Neural cell (in vitro differentiated cells): ENCODE results near the gene ARFGAP1. TPM values are rescaled to one million over a fixed set of nuclear protein-coding genes. Genes with fewer than 3 reads are reported as not detected.

Experiments used
- H2AFZ ChIP-seq: fragments of 200-600, 300-800 bp; sonication (generic), shearing (Covaris generic); 2 replicates; pipeline ENCODE4 v1.6.0; 2014; ENCODE audit warnings: low read depth, mild to moderate bottlenecking, antibody characterized with exemption, low read length, moderate library complexity
- H3F3A ChIP-seq: fragments of 200-600 bp; shearing (Covaris generic); 2 replicates; pipeline ENCODE4 v1.6.1; 2016; ENCODE audit warnings: mild to moderate bottlenecking, moderate library complexity, mixed read lengths, antibody characterized with exemption, low read length; ENCODE audit not compliant: insufficient read depth, poor library complexity, severe bottlenecking
- H3K27ac ChIP-seq: fragments of 200-600, 300-800 bp; sonication (generic), shearing (Covaris generic); 2 replicates; pipeline ENCODE4 v1.5.1; 2014; ENCODE audit warnings: mild to moderate bottlenecking, low read length, moderate library complexity
- H3K27me3 ChIP-seq: fragments of 300-800, 200-600 bp; sonication (generic), shearing (Covaris generic); 2 replicates; pipeline ENCODE4 v1.6.0; 2014; ENCODE audit warnings: mild to moderate bottlenecking, low read depth, low read length, moderate library complexity; ENCODE audit not compliant: insufficient read depth
- H3K36me3 ChIP-seq: fragments of 300-800, 200-600 bp; sonication (generic), shearing (Covaris generic); 2 replicates; pipeline ENCODE4 v1.5.1; 2014; ENCODE audit warnings: mild to moderate bottlenecking, antibody characterized with exemption, low read length, moderate library complexity; ENCODE audit not compliant: insufficient read depth
- H3K4me2 ChIP-seq: fragments of 300-800, 200-600 bp; sonication (generic), shearing (Covaris generic); 2 replicates; pipeline ENCODE4 v1.6.0; 2014; ENCODE audit warnings: mild to moderate bottlenecking, low read length
- H3K4me3 ChIP-seq: fragments of 300-800, 200-600 bp; sonication (generic), shearing (Covaris generic); 2 replicates; pipeline ENCODE4 v1.5.1; 2014; ENCODE audit warnings: mild to moderate bottlenecking, low read length, moderate library complexity
- H3K79me2 ChIP-seq: fragments of 200-600 bp; shearing (Covaris generic); replicated peaks from 2 replicates; pipeline ENCODE4 v1.6.0; 2014; ENCODE audit warnings: mild to moderate bottlenecking, low read length, moderate library complexity; ENCODE audit not compliant: insufficient read depth
- H3K9ac ChIP-seq: fragments of 300-800, 200-600 bp; sonication (generic), shearing (Covaris generic); 2 replicates; pipeline ENCODE4 v1.6.1; 2016; ENCODE audit warnings: mild to moderate bottlenecking, low read length, mixed read lengths
- H3K9me2 ChIP-seq: fragments of 200-600 bp; shearing (Covaris generic); 2 replicates; pipeline ENCODE4 v1.6.1; 2016; ENCODE audit warnings: mild to moderate bottlenecking, low read length, mixed read lengths; ENCODE audit not compliant: insufficient read depth
- H3K9me3 ChIP-seq: fragments of 200-600, 300-800 bp; sonication (generic), shearing (Covaris generic); 2 replicates; pipeline ENCODE4 v1.6.1; 2016; ENCODE audit warnings: mild to moderate bottlenecking, mixed run types, low read length, moderate library complexity, mixed read lengths
- H4K20me1 ChIP-seq: fragments of 200-600 bp; shearing (Covaris generic); 2 replicates; pipeline ENCODE4 v1.6.1; 2016; ENCODE audit warnings: mild to moderate bottlenecking, mixed run types; ENCODE audit not compliant: insufficient read depth
- EP300 ChIP-seq: fragments of 450-650 bp; conservative IDR thresholded peaks from 2 replicates; pipeline ENCODE4 v1.6.1; 2014; ENCODE audit warnings: antibody characterized with exemption, mild to moderate bottlenecking, moderate library complexity; ENCODE audit not compliant: poor library complexity, severe bottlenecking
- EZH2 ChIP-seq: fragments of 200-600, 300-800 bp; shearing (Covaris generic), sonication (generic); IDR thresholded peaks from 2 replicates; pipeline ENCODE4 v1.6.1; 2014; ENCODE audit warnings: antibody characterized with exemption, low read length, borderline replicate concordance, mild to moderate bottlenecking; ENCODE audit not compliant: insufficient read depth, poor library complexity, severe bottlenecking
- MXI1 ChIP-seq: fragments of 450-650 bp; conservative IDR thresholded peaks from 2 replicates; pipeline ENCODE4 v1.6.1; 2014; ENCODE audit warnings: antibody characterized with exemption, mild to moderate bottlenecking; ENCODE audit not compliant: poor library complexity, severe bottlenecking
- POLR2AphosphoS5 ChIP-seq: IDR thresholded peaks from 2 replicates; pipeline ENCODE4 v1.6.1; 2012
- RAD21 ChIP-seq: fragments of 450-650 bp; conservative IDR thresholded peaks from 2 replicates; pipeline ENCODE4 v1.6.1; 2014; ENCODE audit warnings: antibody characterized with exemption, mild to moderate bottlenecking, moderate library complexity
- SMC3 ChIP-seq: fragments of 450-650 bp; conservative IDR thresholded peaks from 2 replicates; pipeline ENCODE4 v1.6.1; 2014; ENCODE audit warnings: antibody characterized with exemption, mild to moderate bottlenecking, moderate library complexity; ENCODE audit not compliant: poor library complexity
- TAF1 ChIP-seq: IDR thresholded peaks from 2 replicates; pipeline ENCODE4 v1.6.1; 2012; ENCODE audit warnings: low read depth
- polyA plus RNA-seq: library from polyadenylated mRNA; depleted of rRNA; stranded (reverse); fragments of >200 nt; gene quantifications from 2 replicates; pipeline ENCODE4 v1.2.3, GENCODE V29; 2014
- TF ChIP-seq, protein P1 (sequence below): IDR thresholded peaks from 2 replicates; pipeline ENCODE4 v1.6.1; 2012; ENCODE audit warnings: borderline replicate concordance
- TF ChIP-seq, protein P2 (sequence below): fragments of 450-650 bp; IDR thresholded peaks from 2 replicates; pipeline ENCODE4 v1.5.1; 2014; ENCODE audit warnings: antibody characterized with exemption, mild to moderate bottlenecking, moderate library complexity; ENCODE audit not compliant: poor library complexity, severe bottlenecking

The ARFGAP1 gene
- polyA plus RNA-seq, 1 donor from 2014 or later = 70.2 TPM

DNA sequence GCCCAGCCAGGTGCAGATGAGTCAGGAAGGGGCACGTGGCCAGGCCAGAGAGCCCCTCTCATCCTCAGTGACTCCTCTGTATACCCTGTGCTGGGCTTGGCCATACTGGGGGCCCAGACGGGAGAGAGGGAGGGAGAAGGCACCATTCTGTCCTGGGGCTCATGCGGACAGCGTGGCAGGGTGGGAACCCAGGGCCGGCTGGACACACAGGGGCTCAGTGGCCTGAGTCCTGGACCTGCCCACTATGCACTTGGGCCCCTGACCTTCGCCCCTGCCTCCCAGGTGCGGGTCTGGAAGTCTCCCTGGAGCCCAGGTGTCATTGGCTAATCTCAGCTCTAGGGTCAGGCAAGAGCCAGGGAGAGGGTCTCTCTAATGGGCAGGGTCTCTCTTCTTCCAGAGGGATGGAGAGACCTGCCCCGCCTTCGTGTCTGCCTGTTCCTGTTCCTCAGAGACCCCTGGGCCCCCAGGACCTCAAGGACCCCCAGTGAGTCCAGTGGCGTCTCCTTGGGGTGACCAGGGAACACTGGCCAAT is 48.1 kb downstream of the ARFGAP1 start:
- Histone ChIP-seq H3K9ac (no peak overlapping the region), H3K36me3 (no peaks in the 10 kb centered on the region), H3K27me3 (no peaks in the 10 kb centered on the region), H2AFZ (no peak overlapping the region), H3K4me3 (no peak overlapping the region), H3F3A (no peaks in the 10 kb centered on the region), H3K79me2 (no peaks in the 10 kb centered on the region), H3K9me3 (no peaks in the 10 kb centered on the region), H3K27ac (no peak overlapping the region), H3K9me2 (no peaks in the 10 kb centered on the region), H4K20me1 (no peaks in the 10 kb centered on the region), H3K4me2 (no peak overlapping the region)
- TF ChIP-seq, protein P1, sequence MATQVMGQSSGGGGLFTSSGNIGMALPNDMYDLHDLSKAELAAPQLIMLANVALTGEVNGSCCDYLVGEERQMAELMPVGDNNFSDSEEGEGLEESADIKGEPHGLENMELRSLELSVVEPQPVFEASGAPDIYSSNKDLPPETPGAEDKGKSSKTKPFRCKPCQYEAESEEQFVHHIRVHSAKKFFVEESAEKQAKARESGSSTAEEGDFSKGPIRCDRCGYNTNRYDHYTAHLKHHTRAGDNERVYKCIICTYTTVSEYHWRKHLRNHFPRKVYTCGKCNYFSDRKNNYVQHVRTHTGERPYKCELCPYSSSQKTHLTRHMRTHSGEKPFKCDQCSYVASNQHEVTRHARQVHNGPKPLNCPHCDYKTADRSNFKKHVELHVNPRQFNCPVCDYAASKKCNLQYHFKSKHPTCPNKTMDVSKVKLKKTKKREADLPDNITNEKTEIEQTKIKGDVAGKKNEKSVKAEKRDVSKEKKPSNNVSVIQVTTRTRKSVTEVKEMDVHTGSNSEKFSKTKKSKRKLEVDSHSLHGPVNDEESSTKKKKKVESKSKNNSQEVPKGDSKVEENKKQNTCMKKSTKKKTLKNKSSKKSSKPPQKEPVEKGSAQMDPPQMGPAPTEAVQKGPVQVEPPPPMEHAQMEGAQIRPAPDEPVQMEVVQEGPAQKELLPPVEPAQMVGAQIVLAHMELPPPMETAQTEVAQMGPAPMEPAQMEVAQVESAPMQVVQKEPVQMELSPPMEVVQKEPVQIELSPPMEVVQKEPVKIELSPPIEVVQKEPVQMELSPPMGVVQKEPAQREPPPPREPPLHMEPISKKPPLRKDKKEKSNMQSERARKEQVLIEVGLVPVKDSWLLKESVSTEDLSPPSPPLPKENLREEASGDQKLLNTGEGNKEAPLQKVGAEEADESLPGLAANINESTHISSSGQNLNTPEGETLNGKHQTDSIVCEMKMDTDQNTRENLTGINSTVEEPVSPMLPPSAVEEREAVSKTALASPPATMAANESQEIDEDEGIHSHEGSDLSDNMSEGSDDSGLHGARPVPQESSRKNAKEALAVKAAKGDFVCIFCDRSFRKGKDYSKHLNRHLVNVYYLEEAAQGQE = no peak
- TF ChIP-seq RAD21 (no peak), SMC3 (no peak), EP300 (no peak), POLR2AphosphoS5 (no peak), EZH2 (no peak), MXI1 (no peak)
- TF ChIP-seq, protein P2, sequence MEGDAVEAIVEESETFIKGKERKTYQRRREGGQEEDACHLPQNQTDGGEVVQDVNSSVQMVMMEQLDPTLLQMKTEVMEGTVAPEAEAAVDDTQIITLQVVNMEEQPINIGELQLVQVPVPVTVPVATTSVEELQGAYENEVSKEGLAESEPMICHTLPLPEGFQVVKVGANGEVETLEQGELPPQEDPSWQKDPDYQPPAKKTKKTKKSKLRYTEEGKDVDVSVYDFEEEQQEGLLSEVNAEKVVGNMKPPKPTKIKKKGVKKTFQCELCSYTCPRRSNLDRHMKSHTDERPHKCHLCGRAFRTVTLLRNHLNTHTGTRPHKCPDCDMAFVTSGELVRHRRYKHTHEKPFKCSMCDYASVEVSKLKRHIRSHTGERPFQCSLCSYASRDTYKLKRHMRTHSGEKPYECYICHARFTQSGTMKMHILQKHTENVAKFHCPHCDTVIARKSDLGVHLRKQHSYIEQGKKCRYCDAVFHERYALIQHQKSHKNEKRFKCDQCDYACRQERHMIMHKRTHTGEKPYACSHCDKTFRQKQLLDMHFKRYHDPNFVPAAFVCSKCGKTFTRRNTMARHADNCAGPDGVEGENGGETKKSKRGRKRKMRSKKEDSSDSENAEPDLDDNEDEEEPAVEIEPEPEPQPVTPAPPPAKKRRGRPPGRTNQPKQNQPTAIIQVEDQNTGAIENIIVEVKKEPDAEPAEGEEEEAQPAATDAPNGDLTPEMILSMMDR = no peak

DNA sequence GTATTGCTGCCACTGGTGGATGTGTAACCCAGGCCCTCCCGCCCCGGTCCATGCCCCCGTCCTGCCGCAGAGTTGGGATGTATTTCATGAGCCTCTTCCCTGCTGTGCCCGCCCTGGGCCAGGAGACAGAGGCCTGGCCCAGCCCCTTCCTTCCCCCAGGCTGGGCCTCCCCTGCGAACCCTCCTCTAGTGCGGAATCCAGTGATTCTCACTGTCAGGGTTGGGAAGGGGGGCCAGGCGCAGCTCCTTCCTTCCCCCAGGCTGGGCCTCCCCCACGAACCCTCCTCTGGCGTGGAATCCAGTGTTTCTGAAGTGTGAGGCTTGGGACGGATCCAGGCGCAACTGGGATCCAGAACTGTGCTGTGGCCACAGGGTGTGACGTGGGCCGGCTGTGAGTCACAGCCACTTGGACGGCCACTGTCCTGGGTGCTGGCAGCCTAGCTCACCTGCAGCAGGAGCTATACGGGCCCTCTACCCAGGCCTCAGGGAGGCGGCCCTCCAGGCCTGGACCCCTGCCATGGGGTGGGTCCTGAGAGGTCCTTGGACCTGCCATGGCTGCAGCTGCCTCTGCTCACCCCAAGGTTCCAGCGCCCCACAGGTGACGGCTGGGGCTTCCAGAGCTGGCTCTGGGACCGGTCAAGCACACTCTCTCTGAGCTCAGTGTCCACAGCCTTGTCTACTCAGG is 48.7 kb downstream of the ARFGAP1 start:
- Histone ChIP-seq H3K4me2 (no peak overlapping the region), H4K20me1 (no peaks in the 10 kb centered on the region), H3K9me2 (no peaks in the 10 kb centered on the region), H3K4me3 (no peak overlapping the region), H3K79me2 (no peaks in the 10 kb centered on the region), H3K9ac (no peak overlapping the region), H3F3A (no peaks in the 10 kb centered on the region), H3K9me3 (no peaks in the 10 kb centered on the region), H3K36me3 (no peaks in the 10 kb centered on the region), H3K27ac (no peak overlapping the region), H2AFZ (no peak overlapping the region), H3K27me3 (no peaks in the 10 kb centered on the region)
- TF ChIP-seq POLR2AphosphoS5 (no peak), SMC3 (no peak), RAD21 (no peak), TAF1 (no peak), EP300 (no peak), MXI1 (no peak), EZH2 (no peak)
- TF ChIP-seq, protein P1 = no peak
- TF ChIP-seq, protein P2 = no peak
